K562 (cell line): ENCODE results near the gene KLHL18. TPM values are rescaled to one million over a fixed set of nuclear protein-coding genes. Genes with fewer than 3 reads are reported as not detected.

Experiments
- ARID3B ChIP-seq: fragments of 250-450 bp; sonication (Bioruptor Pico); IDR thresholded peaks from 2 replicates; pipeline ENCODE4 v1.4.0; 2020; ENCODE audit warnings: borderline replicate concordance
- BDP1 ChIP-seq: IDR thresholded peaks from 3 replicates; pipeline ENCODE4 v1.6.1; 2011; ENCODE audit not compliant: insufficient read length, insufficient read depth
- CEBPB ChIP-seq: fragments of 450-650 bp; IDR thresholded peaks from 2 replicates; pipeline ENCODE4 v1.6.1; 2016; ENCODE audit warnings: missing genetic modification characterization, missing compliant biosample characterization
- FOXK2 ChIP-seq, 2 experiments: fragments of 450-650 bp; IDR thresholded peaks in 1 of 2; conservative IDR thresholded peaks in 1 of 2; 2 replicates each; pipeline ENCODE4 v1.6.1; 2016; ENCODE audit warnings: low read depth in 2 of 2, mild to moderate bottlenecking in 1 of 2
- GABPB1 ChIP-seq: sonication (generic); formaldehyde crosslinking; IDR thresholded peaks from 2 replicates; pipeline ENCODE4 v1.8.0; 2022; ENCODE audit warnings: mild to moderate bottlenecking, missing genetic modification reagents
- JUND ChIP-seq, 2 experiments: IDR thresholded peaks; 2 replicates in 1 of 2; 3 replicates in 1 of 2; pipeline ENCODE4 v1.6.1; 2011; ENCODE audit warnings: borderline replicate concordance in 2 of 2, low read depth in 2 of 2, low read length in 2 of 2, improper control_type of control experiment in 1 of 2, missing biosample characterization in 1 of 2, missing genetic modification characterization in 1 of 2, missing genetic modification reagents in 1 of 2
- KAT8 ChIP-seq: fragments of 450-650 bp; IDR thresholded peaks from 2 replicates; pipeline ENCODE4 v1.6.1; 2016; ENCODE audit warnings: low read depth, mild to moderate bottlenecking
- MBD2 ChIP-seq: sonication (generic); IDR thresholded peaks from 2 replicates; pipeline ENCODE4 v1.6.1; 2016; ENCODE audit warnings: low read depth, borderline replicate concordance
- SIX5 ChIP-seq, 2 experiments: IDR thresholded peaks; 2 replicates each; pipeline ENCODE4 v1.6.1; 2011; ENCODE audit warnings: low read length in 2 of 2, borderline replicate concordance in 1 of 2, low read depth in 1 of 2, mild to moderate bottlenecking in 1 of 2, moderate library complexity in 1 of 2; ENCODE audit not compliant: insufficient read depth in 1 of 2
- SUPT5H ChIP-seq: fragments of 450-650 bp; IDR thresholded peaks from 2 replicates; pipeline ENCODE4 v1.6.1; 2016
- TCFL5 ChIP-seq: fragments of 250-450 bp; sonication (Bioruptor Pico); conservative IDR thresholded peaks from 2 replicates; pipeline ENCODE4 v1.6.1; 2021; ENCODE audit warnings: mild to moderate bottlenecking, moderate library complexity, matching md5 sums
- USF1 ChIP-seq: sonication (generic); formaldehyde crosslinking; IDR thresholded peaks from 2 replicates; pipeline ENCODE4 v1.9.0; 2022; ENCODE audit warnings: mild to moderate bottlenecking, missing genetic modification reagents
- ZFP36 ChIP-seq: fragments of 150-350 bp; IDR thresholded peaks from 2 replicates; pipeline ENCODE4 v1.6.1; 2018; ENCODE audit warnings: low read length, low read depth; ENCODE audit not compliant: partially characterized antibody
- ZKSCAN3 ChIP-seq: fragments of 250-450 bp; sonication (Bioruptor Pico); IDR thresholded peaks from 2 replicates; pipeline ENCODE4 v1.4.0; 2020
- ZNF655 ChIP-seq: fragments of 250-450 bp; sonication (Bioruptor Pico); IDR thresholded peaks from 2 replicates; pipeline ENCODE4 v1.5.0; 2021
- ZNF740 ChIP-seq, 3 experiments: fragments of 200-800 bp in 1 of 3; sonication (Bioruptor generic) in 1 of 3; sonication (generic) in 1 of 3; formaldehyde crosslinking in 1 of 3; IDR thresholded peaks; 2 replicates each; pipeline versions ENCODE4 v1.6.1 to v1.8.0; 2016 to 2022; ENCODE audit warnings: mild to moderate bottlenecking in 2 of 3, missing compliant biosample characterization in 2 of 3, missing genetic modification characterization in 2 of 3, missing genetic modification reagents in 1 of 3
- ZNF780A ChIP-seq: fragments of 250-450 bp; sonication (Bioruptor Pico); IDR thresholded peaks from 2 replicates; pipeline ENCODE4 v1.5.0; 2021; ENCODE audit warnings: mild to moderate bottlenecking
- ZSCAN32 ChIP-seq: fragments of 450-650 bp; formaldehyde crosslinking; IDR thresholded peaks from 2 replicates; pipeline ENCODE4 v1.4.0; 2020; ENCODE audit warnings: mild to moderate bottlenecking, moderate library complexity
- polyA plus RNA-seq, 8 experiments: library from polyadenylated mRNA; depleted of rRNA in 4 of 8; stranded (reverse) in 5 of 8; unstranded in 3 of 8; fragments of >200 nt; fragmentation: Nextera tagmentation in 2 of 8; fragmentation: Illumina TruSeq in 1 of 8; extraction: Ambion mirVana in 2 of 8; extraction: Trizol in 1 of 8; gene quantifications; 2 replicates each; pipeline versions ENCODE4 v1.2.1 to v1.2.3, GENCODE V29; 2011 to 2014; ENCODE audit warnings: inconsistent platforms in 1 of 8, missing spikeins in 1 of 8
- total RNA-seq, 7 experiments: library from RNA; depleted of rRNA in 6 of 7; stranded (reverse); fragments of >200 nt in 6 of 7; fragmentation: Illumina TruSeq in 2 of 7; extraction: Trizol in 2 of 7; gene quantifications; 2 replicates each; pipeline versions ENCODE4 v1.2.1 to v1.2.3, GENCODE V29; 2011 to 2021; ENCODE audit warnings: low replicate concordance in 1 of 7

Gene KLHL18
- total and polyA plus RNA-seq, 9 of the 15 experiments (the other 6 are each of a cell fraction or from before 2014, with no cell fraction given): 26.7 to 97.5 (median 48.7) TPM

- no peak for TF ChIP-seq ARID3B (CRISPR knock-in tag)
- peak; percentile 66 for TF ChIP-seq SUPT5H
- TF ChIP-seq BDP1: no peak
- no peak for TF ChIP-seq ZNF740 (CRISPR knock-in tag; IDR thresholded peaks at IDR 0.05)
- TF ChIP-seq ZNF740 (tag; IDR thresholded peaks at IDR 0.05): no peak
- TF ChIP-seq GABPB1 (CRISPR knock-in tag): no peak
- 0 out of 2 replicates have a peak, but pooled peaks have one; percentile 35 for TF ChIP-seq JUND (IDR thresholded peaks at IDR 0.05; ENCODE audit: borderline replicate concordance, low read depth, low read length)
- no peak; the same call in 2 of the 3 replicates for TF ChIP-seq JUND (tag; IDR thresholded peaks at IDR 0.05; ENCODE audit: borderline replicate concordance, low read depth, low read length)
- no peak for TF ChIP-seq MBD2
- no peak for TF ChIP-seq ZNF655
- TF ChIP-seq ZSCAN32 (CRISPR knock-in tag): no peak
- no peak for TF ChIP-seq SIX5 (IDR thresholded peaks at IDR 0.05; ENCODE audit: borderline replicate concordance in 1 of 2, insufficient read depth in 1 of 2, low read depth in 1 of 2, low read length in 2 of 2)
- TF ChIP-seq KAT8: 0 out of 2 replicates have a peak, but pooled peaks have one; percentile 38
- TF ChIP-seq ZFP36: no peak
- TF ChIP-seq ZNF780A: no peak
- no peak for TF ChIP-seq TCFL5 (CRISPR knock-in tag)
- TF ChIP-seq CEBPB: no peak
- no peak for TF ChIP-seq ZKSCAN3 (CRISPR knock-in tag)
- peak in 1 of 2 experiments; percentile 43; a peak in 1 of 4 replicates for TF ChIP-seq FOXK2 (conservative IDR thresholded peaks at IDR 0.05 in 1 of 2, IDR thresholded peaks at IDR 0.05 in 1 of 2; ENCODE audit: low read depth in 2 of 2)
- TF ChIP-seq USF1: no peak
Observed at GRCh38 chr3:47381317-47382157, 98.8 kb downstream of the KLHL18 start (continued).
